ENCODE results near the gene PAF1.
A peak's percentile ranks its signal among the peaks of the same experiment; 100 is the strongest.
"Not testable (repeated sequence)": the region's sequence is repeated elsewhere in the genome, so short reads cannot be mapped to it uniquely, and the experiment has no call there.

PAF1 gene

GRCh38 chr19:39351537-39352064, 39.3 kb downstream of the PAF1 start:
- peak; percentile 9 for DNase-seq

DNA sequence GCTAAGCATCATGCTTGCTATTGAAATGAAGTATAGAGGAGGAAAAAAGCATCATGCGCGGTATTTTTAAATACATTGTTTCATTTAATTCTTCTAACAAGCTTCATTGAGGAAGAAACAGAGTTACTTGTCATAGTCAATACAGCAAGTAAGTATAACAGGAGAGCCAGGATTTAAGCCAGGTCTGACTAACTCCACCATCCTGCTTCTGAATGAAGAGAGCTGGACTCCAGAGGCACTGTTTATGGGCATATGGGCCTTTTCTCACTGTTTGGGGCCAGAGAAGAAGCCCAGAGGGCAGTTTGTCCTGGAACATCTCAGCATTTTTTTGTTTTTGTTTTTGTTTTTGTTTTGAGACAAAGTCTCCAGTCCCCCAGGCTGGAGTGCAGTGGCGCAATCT, 40.8 kb downstream of the PAF1 start:
- DNase-seq: no peak

DNA sequence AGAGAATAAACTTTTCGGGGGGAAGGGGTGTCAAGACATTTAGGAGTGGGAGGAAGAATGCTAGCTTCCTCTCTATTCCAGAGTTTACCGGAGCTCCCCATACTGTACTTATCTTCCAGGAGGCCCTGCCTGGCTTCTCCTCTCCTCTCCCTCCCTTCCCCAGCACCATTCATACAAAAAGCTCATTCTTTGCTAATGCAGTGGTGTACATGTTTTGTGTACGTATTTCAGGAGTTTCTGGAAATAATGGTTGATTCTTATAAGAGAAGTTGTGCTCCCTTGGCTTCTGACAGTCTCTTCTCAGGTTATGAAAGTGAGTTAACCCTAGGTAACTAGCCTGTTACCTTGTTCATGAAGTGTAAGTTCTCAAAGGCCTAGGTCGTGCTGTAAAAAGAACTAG, 41.6 kb downstream of the PAF1 start:
- no peak for DNase-seq

- DNase-seq: no peak
Measured at GRCh38 chr19:39347332-39348164, 43.4 kb downstream of the PAF1 start.

- no peak for DNase-seq
Measured at GRCh38 chr19:39345956-39346355, 45.0 kb downstream of the PAF1 start.

GRCh38 chr19:39342647-39343305, 48.1 kb downstream of the PAF1 start:
- no peak for DNase-seq

- DNase-seq: peak; percentile 99
Measured at GRCh38 chr19:39341719-39342604, 48.9 kb downstream of the PAF1 start, which contains the start of gene SAMD4B. Gene SAMD4B (plus strand): TSS chr19:39342421. CDS start chr19:39356894, 14,473 bp downstream.

DNA sequence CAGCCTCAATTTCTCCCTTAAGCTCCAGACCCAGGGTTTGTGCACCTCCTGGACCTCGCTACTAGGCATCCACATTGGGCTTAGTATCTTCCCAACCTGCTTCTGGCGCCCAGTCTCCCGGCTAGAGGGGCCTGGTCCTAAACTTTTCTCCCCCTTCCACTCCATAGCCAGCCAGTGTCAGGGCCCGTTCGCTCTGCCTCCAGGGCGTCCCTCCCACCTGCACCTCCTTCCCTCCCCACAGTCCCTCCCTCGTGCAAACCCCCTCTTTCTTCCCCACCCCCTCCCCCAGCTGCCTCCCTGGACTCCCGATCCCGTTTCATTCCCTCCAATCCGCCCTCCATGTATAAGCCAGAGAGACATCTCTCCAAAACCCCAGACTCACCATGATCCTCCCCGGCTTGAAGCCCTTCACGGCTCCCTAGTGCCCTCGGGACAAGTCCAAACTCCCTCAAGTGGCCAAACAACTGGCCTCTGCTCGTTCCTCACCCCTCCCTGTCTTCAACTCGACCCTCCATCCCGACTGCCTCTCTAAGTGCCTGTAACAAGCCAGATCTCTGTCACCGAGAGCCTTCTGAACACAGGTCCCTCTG, 49.7 kb downstream of the PAF1 start:
- peak; percentile 37 for DNase-seq

GRCh38 chr19:39340156-39340555, 50.8 kb downstream of the PAF1 start:
- not testable (repeated sequence) for DNase-seq

DNA sequence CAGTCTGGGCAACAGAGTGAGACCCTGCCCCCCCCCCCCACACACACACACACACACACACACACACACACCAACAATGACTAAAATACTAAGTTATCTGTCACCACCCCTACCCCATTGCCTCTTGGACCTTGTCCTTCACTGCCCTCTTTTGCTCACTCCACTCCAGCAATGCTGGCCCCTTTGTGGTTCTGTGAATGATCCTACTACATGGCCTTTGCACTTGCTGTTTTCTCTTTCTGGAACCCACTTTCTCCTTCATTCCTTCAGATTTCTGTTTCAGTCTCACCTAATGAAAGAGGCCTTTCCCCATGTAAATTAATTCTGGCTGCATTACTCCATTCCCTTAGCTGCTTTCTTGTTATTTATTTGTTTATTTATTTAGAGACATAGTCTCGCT, 51.2 kb downstream of the PAF1 start:
- DNase-seq: no peak

DNA sequence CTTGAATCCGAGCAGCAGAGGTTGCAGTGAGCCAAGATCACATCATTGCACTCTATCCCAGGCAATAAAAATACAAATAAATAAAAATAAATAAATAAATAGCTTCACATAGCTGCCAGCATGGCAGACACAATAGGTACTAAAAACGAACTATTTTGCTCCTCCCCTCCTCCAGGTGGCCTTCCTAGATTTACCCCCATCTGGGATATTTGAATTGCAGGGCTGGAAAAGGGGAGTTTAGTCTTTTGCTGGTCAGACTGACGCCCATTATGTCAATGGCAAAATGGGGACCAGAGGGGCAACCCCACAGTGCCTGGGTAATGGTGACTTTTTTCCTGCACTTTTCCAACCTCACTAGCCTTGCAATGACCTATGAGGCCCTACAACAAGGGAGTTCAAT, 54.4 kb downstream of the PAF1 start:
- DNase-seq: no peak
